GM23338 (cell line): Measurements from ENCODE around the gene BRINP2. TPM values are rescaled to one million over a fixed set of nuclear protein-coding genes. Genes with fewer than 3 reads are reported as not detected.

ENCODE experiments used
- ATAC-seq: fragments of 200-7000 bp; cut with Tn5 transposase; 3 replicates; pipeline ENCODE4 v1.9.1; 2020
- DNase-seq: peaks from one replicate; pipeline ENCODE4 v3.0.0-alpha.2; 2015; ENCODE audit warnings: low spot score
- H2AFZ ChIP-seq: fragments of 200-600 bp; sonication (generic); 2 replicates; pipeline ENCODE4 v1.8.0; 2016; ENCODE audit warnings: antibody characterized with exemption, mild to moderate bottlenecking, moderate library complexity
- H3F3A ChIP-seq: fragments of 200-600 bp; sonication (generic); replicated peaks from 2 replicates; pipeline ENCODE4 v1.8.0; 2017; ENCODE audit warnings: antibody characterized with exemption, mixed run types, low read depth
- H3K27ac ChIP-seq: fragments of 200-600 bp; sonication (generic); 2 replicates; pipeline ENCODE4 v1.6.1; 2016; ENCODE audit warnings: low read depth
- H3K27me3 ChIP-seq: fragments of 200-600 bp; sonication (generic); 2 replicates; pipeline ENCODE4 v1.8.0; 2016; ENCODE audit warnings: mild to moderate bottlenecking, mixed run types, moderate library complexity; ENCODE audit not compliant: insufficient read depth
- H3K36me3 ChIP-seq: fragments of 200-600 bp; sonication (generic); 2 replicates; pipeline ENCODE4 v1.8.0; 2016; ENCODE audit warnings: mild to moderate bottlenecking; ENCODE audit not compliant: insufficient read depth
- H3K4me1 ChIP-seq: fragments of 200-600 bp; sonication (generic); 2 replicates; pipeline ENCODE4 v1.8.0; 2016; ENCODE audit warnings: mild to moderate bottlenecking, moderate library complexity; ENCODE audit not compliant: insufficient read depth
- H3K4me2 ChIP-seq: fragments of 200-600 bp; sonication (generic); 2 replicates; pipeline ENCODE4 v1.7.1; 2017; ENCODE audit warnings: mixed run types
- H3K4me3 ChIP-seq: fragments of 200-600 bp; sonication (generic); 2 replicates; pipeline ENCODE4 v1.6.1; 2016; ENCODE audit warnings: mixed run types
- H3K79me2 ChIP-seq: fragments of 200-600 bp; sonication (generic); replicated peaks from 2 replicates; pipeline ENCODE4 v1.8.0; 2017; ENCODE audit warnings: mild to moderate bottlenecking; ENCODE audit not compliant: insufficient read depth
- H3K9me2 ChIP-seq: fragments of 200-600 bp; sonication (generic); 2 replicates; pipeline ENCODE4 v1.8.0; 2017; ENCODE audit not compliant: insufficient read depth
- H4K20me1 ChIP-seq: fragments of 200-600 bp; sonication (generic); replicated peaks from 2 replicates; pipeline ENCODE4 v1.8.0; 2017; ENCODE audit warnings: mild to moderate bottlenecking; ENCODE audit not compliant: insufficient read depth
- H3K27ac Mint-ChIP-seq: 2 replicates; pipeline ENCODE4 v1.8.0; 2020; ENCODE audit warnings: inconsistent platforms, mild to moderate bottlenecking, moderate library complexity, mixed read lengths
- H3K27me3 Mint-ChIP-seq: 3 replicates; pipeline ENCODE4 v1.8.0; 2022; ENCODE audit warnings: low read depth, mild to moderate bottlenecking, moderate library complexity, mixed read lengths, inconsistent platforms; ENCODE audit not compliant: insufficient read depth, poor library complexity
- H3K36me3 Mint-ChIP-seq: 3 replicates; pipeline ENCODE4 v1.8.0; 2021; ENCODE audit warnings: low read depth, mild to moderate bottlenecking, inconsistent platforms, moderate library complexity, mixed read lengths
- H3K4me1 Mint-ChIP-seq: 3 replicates; pipeline ENCODE4 v1.8.0; 2020; ENCODE audit warnings: mild to moderate bottlenecking, inconsistent platforms, mixed read lengths
- H3K4me3 Mint-ChIP-seq: 3 replicates; pipeline ENCODE4 v1.8.0; 2021; ENCODE audit warnings: moderate library complexity, mild to moderate bottlenecking, inconsistent platforms, mixed read lengths
- H3K9me3 Mint-ChIP-seq: 3 replicates; pipeline ENCODE4 v1.8.0; 2020; ENCODE audit warnings: moderate library complexity, mild to moderate bottlenecking, inconsistent platforms, mixed read lengths
- CREB1 ChIP-seq: fragments of 250-450 bp; sonication (Bioruptor Pico); IDR thresholded peaks from 2 replicates; pipeline ENCODE4 v1.5.0; 2020; ENCODE audit warnings: low read depth, mild to moderate bottlenecking, moderate library complexity
- CTCF ChIP-seq, 2 experiments: fragments of 200-600 bp in 1 of 2; sonication (generic) in 1 of 2; conservative IDR thresholded peaks; 2 replicates each; pipeline versions ENCODE4 v1.5.1 to v1.6.1; 2016 to 2017; ENCODE audit warnings: antibody characterized with exemption in 2 of 2, low read depth in 2 of 2, mild to moderate bottlenecking in 2 of 2, moderate library complexity in 1 of 2
- EZH2 ChIP-seq: fragments of 200-600 bp; sonication (generic); IDR thresholded peaks from one replicate; pipeline ENCODE4 v1.8.0; 2017; ENCODE audit warnings: antibody characterized with exemption, mild to moderate bottlenecking, low read depth; ENCODE audit not compliant: unreplicated experiment
- JUNB ChIP-seq: IDR thresholded peaks from one replicate; pipeline ENCODE4 v1.6.1; 2016; ENCODE audit warnings: antibody characterized with exemption; ENCODE audit not compliant: unreplicated experiment
- POLR2AphosphoS5 ChIP-seq: IDR thresholded peaks from 2 replicates; pipeline ENCODE4 v1.6.1; 2016; ENCODE audit warnings: antibody characterized with exemption, low read depth
- ZNF331 ChIP-seq: fragments of 250-450 bp; sonication (Bioruptor Pico); IDR thresholded peaks from 2 replicates; pipeline ENCODE4 v1.5.0; 2020; ENCODE audit warnings: low read depth, mild to moderate bottlenecking, moderate library complexity
- ZNF462 ChIP-seq: fragments of 250-450 bp; sonication (Bioruptor Pico); IDR thresholded peaks from 2 replicates; pipeline ENCODE4 v1.5.0; 2020; ENCODE audit warnings: mild to moderate bottlenecking, moderate library complexity
- polyA plus RNA-seq: library from polyadenylated mRNA; unstranded; fragments of >200 nt; fragmentation: Nextera tagmentation; extraction: Ambion mirVana; gene quantifications from 2 replicates; pipeline ENCODE4 v1.2.1, GENCODE V29; 2016
- total RNA-seq: library from RNA; depleted of rRNA; stranded (reverse); fragments of >200 nt; shearing (Covaris generic); gene quantifications from 2 replicates; pipeline ENCODE4 v1.2.3, GENCODE V29; 2014

BRINP2 gene
- total and polyA plus RNA-seq, 2 experiments from 2014 or later: 0.10 to 0.52 TPM

- H3K27ac Mint-ChIP-seq: no peak overlapping the region
- Histone ChIP-seq H3K9me2 (no peaks in the 10 kb centered on the region), H3K27ac (no peak overlapping the region), H3K36me3 (no peaks in the 10 kb centered on the region), H4K20me1 (no peaks in the 10 kb centered on the region), H3K4me3 (no peak overlapping the region), H3K27me3 (peaks cover 27% of the 10 kb centered on the region), H2AFZ (no peak overlapping the region), H3K4me1 (peaks cover 6% of the 10 kb centered on the region; the same call in 1 of the 2 replicates), H3K4me2 (no peak overlapping the region), H3F3A (no peaks in the 10 kb centered on the region), H3K79me2 (no peaks in the 10 kb centered on the region)
- H3K9me3 Mint-ChIP-seq: no peaks in the 10 kb centered on the region
- ATAC-seq (no peak), DNase-seq (no peak)
- H3K27me3 Mint-ChIP-seq: peaks cover 18% of the 10 kb centered on the region
- H3K4me3 Mint-ChIP-seq: no peak overlapping the region
- TF ChIP-seq ZNF331 (CRISPR knock-in tag) (no peak), JUNB (no peak), CTCF (conservative IDR thresholded peaks at IDR 0.05; ENCODE audit: low read depth in 2 of 2) (no peak), EZH2 (no peak), CREB1 (CRISPR knock-in tag) (no peak), POLR2AphosphoS5 (no peak), ZNF462 (CRISPR knock-in tag) (no peak)
- H3K4me1 Mint-ChIP-seq: peaks cover 10% of the 10 kb centered on the region; the same call in 2 of the 3 replicates
- H3K36me3 Mint-ChIP-seq: no peaks in the 10 kb centered on the region
These were observed 13.1 kb downstream of the BRINP2 start for GRCh38 chr1:177183836-177184235.
